MV-4-11 (cell line): ENCODE data around the gene CPA4.
A peak's percentile ranks its signal among the peaks of the same experiment; 100 is the strongest.

Source experiments
- DNase-seq: peaks from one replicate; lab custom pipeline; 2025; lab: John Stamatoyannopoulos, UW

CPA4 gene

GRCh38 chr7:130364451-130364850, 71.5 kb downstream of the CPA4 start:
- DNase-seq: no peak

GRCh38 chr7:130365088-130365487, 72.1 kb downstream of the CPA4 start:
- DNase-seq: no peak

DNA sequence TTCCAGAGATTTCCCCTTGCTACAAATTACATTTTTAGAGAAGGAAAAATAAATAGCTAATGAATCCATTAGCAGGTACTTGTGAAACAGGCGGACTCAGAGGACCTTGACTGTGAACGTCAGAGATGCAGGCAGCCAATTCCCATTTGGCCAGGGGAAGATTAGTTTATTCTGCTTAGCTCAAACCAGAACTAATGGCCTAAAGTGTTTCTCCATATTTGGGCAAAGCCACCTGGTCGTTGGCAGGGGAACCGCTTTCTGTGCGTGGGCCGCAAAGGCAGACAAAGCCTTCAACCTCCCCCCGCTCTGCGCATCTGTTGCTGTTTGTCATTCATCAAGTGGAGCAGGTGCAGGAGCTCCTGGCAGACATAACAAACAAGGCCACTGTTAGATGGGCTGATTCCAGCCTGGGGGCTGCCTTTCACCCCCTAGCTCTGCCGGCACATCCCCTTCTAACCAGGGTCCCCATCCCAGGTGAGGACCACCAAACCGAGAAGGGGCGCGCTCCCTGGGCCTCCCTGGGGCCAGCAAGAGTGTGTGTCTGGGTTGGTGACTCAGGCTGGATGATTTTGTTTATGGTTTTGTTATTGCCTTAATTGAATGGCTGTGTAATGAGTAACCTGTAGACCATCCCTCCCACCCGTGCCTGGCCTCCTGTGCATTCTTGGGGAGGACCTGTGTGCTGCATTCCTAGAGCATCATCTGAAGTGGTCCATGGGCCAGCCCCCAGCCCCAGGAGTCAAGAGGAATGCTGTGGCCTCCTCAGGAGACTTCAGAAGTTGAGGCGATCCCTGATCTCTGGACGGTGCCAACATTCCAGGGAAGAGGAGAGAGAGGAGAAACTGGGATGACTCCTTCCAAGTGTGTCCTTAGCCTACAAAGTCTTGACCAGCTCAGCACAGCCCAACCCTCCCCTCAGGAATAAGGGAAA, 72.8 kb downstream of the CPA4 start:
- DNase-seq: no peak

DNA sequence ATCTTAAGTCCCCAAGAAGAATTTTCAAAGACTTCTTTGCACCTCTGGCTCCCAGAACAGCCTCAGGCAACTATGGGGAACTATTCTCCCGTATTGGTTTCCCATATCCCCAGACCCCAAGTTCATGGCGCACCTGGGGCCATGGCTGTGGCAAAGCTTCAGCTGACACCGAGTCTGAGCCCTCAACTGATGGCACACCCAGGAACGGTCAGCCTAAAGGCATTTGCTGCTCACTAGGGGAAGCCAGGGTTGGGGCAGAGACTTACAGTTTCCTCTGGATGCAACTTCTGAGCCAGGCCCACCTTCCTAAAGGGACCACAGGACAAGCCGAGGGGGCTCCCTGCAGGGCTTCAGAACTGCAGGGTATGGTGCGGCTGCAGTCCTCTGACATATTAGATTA, 73.6 kb downstream of the CPA4 start:
- no peak for DNase-seq

DNA sequence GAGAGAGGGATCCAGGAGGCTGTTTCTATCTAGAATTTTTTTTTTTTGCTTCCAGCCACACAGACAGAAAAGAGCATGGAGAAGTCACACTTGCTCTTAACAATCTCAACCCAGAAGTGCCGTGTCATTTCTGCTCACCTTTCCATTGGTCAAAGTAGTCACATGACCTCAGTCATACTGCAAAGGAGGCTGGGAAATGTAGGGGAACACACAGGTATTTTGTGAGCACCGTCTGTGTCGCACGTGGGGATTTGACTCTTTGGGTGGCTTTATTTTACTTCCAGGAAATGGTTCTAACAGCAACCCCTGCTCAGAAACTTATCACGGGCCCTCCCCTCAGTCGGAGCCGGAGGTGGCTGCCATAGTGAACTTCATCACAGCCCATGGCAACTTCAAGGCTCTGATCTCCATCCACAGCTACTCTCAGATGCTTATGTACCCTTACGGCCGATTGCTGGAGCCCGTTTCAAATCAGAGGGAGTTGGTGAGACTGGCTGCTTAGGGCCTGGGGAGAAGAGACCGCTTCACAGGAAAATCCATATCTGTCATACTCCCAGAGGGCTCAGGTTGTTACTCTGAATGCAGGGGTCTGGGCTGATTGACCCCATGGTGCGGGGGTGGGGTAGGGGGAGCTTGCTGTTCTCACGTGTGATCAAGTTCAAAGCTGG, 74.3 kb downstream of the CPA4 start:
- no peak for DNase-seq

DNA sequence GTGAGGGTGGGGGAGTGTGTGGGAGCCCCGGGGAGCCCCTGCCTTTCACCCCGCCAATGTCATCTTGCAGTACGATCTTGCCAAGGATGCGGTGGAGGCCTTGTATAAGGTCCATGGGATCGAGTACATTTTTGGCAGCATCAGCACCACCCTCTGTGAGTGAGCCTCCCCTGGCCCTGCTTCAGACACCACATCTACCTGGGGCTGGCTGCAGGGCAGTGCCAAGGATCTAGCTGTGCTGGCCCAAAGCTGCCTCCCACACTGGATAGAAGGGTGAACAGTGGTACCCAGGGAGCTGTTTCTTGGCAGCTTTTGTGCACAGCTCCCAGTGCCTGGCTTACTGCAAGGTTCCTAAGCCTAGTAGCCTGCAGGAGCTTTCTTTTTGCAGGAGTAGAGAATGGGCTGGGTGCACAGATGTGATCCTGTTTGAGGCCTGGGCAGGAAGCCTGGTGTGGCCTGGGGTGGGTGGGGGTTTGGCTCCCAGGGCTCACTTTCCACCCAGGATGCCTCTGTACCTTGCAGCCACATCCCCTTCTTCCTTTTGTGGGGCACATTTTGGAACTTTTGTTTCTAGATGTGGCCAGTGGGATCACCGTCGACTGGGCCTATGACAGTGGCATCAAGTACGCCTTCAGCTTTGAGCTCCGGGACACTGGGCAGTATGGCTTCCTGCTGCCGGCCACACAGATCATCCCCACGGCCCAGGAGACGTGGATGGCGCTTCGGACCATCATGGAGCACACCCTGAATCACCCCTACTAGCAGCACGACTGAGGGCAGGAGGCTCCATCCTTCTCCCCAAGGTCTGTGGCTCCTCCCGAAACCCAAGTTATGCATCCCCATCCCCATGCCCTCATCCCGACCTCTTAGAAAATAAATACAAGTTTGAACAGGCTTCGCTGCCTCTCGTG, 75.1 kb downstream of the CPA4 start:
- no peak for DNase-seq

DNA sequence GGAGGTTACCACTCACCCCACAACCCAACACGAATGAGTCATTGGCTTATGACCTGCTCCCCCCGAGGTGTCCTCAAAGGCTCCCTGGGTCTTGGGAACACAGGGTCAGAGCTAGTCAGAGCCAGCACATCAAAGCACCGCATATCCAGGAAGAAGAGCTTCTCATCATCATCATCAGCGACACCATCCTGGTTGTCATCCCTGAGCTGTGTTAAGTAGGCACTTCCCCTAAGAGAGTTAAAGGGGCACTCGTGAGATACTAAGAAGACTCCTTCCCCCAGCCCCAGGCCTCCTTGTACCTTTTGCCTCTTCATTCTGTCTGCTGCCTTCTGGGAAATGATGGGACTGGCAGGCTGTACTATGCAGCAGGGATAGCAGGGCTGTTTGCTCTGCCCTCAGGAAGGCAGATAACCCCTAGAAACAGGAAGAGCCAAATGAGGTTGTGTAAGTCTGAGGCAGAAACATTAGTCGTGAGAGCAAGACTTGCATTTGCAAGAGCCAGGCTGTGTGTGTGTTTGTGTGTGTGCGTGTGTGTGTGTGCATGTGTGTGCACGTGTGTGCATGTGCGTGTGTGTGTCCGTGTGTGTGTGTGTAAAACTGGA, 76.2 kb downstream of the CPA4 start:
- DNase-seq: peak; percentile 90

- no peak for DNase-seq
Measured at GRCh38 chr7:130369831-130370550, 77.0 kb downstream of the CPA4 start.

DNA sequence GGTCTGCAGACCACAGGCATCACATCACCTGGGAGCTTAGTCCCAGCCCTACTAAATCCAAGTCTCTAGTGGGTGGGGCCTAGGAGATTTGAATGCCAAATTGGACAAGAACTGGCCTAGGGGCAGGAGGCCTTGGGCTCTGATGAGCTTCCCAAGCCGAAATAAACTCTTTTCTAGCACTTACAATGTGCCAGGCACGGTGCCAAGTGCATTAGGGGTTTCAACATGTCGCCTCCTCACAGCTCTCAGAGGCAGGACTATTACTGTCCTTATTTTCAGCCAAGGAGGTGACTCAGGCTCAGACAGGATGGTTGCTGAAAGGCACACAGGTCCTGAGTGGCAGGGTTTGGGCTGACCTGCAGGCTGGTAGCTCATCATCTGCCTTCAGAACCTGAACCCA, 78.1 kb downstream of the CPA4 start:
- no peak for DNase-seq

DNA sequence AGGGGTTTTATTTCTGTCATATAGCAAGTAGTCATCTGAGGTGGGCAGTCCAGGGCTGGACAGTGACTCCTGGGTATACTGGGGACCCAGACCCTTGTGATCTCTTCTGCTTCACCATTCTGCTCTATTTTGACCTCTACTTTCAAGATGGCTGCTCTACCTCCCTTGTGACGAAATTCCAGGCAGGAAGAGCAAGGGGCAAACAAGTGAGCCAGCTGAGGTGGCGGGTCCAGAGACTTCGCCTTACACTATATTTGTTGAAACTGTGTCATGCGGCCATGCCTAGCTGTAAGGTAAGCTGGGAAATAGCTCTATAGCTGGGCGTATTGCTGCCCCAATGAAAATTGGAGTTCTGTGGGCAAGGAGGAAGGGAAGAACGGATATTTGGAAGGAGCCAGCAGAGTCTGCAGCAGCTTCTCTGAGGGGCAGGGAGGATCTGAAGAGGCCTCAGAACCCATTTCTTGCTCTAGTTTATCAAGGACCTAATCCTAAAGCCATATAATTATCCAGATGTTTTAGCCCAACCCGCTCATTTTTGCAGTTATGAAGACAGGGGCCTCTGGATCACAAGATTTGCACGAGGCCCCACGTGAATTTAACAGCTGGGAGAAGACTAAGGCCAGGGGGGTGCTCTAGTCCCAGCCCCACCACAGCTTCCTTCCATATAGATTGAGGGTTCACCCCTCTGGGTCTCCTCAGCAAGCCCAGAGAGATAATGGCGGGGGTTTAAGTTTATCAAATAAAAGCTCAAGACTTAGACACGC, 79.6 kb downstream of the CPA4 start:
- DNase-seq: no peak
